Spleen (tissue), 7 donors: ENCODE measurements around the gene FYN.

ENCODE experiments used
- POLR2A ChIP-seq, 3 donors: fragments of 450-650 bp; IDR thresholded peaks; one replicate each; pipeline ENCODE4 v1.5.1; 2017; ENCODE audit warnings: antibody characterized with exemption in 3 of 3, mild to moderate bottlenecking in 1 of 3
- POLR2AphosphoS5 ChIP-seq, 3 donors: sonication (generic); formaldehyde crosslinking; IDR thresholded peaks; one replicate each; pipeline ENCODE4 v1.5.1; 2017; ENCODE audit warnings: antibody characterized with exemption in 3 of 3
- TF ChIP-seq, protein P1 (sequence below), 11 experiments: fragments of 200-600 bp in 7 of 11; fragments of 450-650 bp in 4 of 11; sonication (generic) in 4 of 11; IDR thresholded peaks in 8 of 11; conservative IDR thresholded peaks in 3 of 11; 1 replicate in 7 of 11; 2 replicates in 4 of 11; pipeline versions ENCODE4 v1.4.0 to v1.8.0; 2016 to 2021; ENCODE audit warnings: antibody characterized with exemption in 11 of 11, inconsistent platforms in 4 of 11, mild to moderate bottlenecking in 1 of 11
- donor health status: DM: no; HTN: no; CAD: no; lungs with moderate emphysema.
- donor health status: DM: no; HTN: no; CAD: no.
- donor health status: DM: no; HTN: no; CAD: no.

DNA sequence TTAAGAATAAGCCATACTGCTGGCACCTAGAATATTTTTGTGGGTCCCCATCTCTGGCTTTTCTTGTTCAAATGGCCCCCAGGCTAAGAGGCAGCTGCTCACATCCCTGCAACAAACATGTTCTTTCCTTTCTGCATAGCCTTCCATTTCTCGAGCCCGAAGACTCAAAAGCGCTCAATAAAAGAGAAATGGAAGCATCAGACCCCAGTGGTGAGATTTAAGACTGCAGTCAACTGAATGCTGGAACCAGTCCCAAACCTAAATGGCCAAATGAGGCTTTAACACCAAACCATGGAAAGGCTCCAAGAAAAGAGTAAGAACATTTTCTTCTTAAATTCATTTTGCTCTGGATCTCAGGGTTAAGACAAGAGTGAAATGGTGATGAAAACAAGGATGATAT is 145.4 kb downstream of the FYN start:
- TF ChIP-seq, protein P1, sequence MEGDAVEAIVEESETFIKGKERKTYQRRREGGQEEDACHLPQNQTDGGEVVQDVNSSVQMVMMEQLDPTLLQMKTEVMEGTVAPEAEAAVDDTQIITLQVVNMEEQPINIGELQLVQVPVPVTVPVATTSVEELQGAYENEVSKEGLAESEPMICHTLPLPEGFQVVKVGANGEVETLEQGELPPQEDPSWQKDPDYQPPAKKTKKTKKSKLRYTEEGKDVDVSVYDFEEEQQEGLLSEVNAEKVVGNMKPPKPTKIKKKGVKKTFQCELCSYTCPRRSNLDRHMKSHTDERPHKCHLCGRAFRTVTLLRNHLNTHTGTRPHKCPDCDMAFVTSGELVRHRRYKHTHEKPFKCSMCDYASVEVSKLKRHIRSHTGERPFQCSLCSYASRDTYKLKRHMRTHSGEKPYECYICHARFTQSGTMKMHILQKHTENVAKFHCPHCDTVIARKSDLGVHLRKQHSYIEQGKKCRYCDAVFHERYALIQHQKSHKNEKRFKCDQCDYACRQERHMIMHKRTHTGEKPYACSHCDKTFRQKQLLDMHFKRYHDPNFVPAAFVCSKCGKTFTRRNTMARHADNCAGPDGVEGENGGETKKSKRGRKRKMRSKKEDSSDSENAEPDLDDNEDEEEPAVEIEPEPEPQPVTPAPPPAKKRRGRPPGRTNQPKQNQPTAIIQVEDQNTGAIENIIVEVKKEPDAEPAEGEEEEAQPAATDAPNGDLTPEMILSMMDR (IDR thresholded peaks at IDR 0.05 in 8 of 11, conservative IDR thresholded peaks at IDR 0.05 in 3 of 11): peak in 4 of 11 experiments; percentile 4 to 35 (median 15)
- TF ChIP-seq POLR2A (IDR thresholded peaks at IDR 0.05): no peak
- no peak for TF ChIP-seq POLR2AphosphoS5 (IDR thresholded peaks at IDR 0.05)
